Esophagus muscularis mucosa (tissue), 4 donors: ENCODE measurements around the gene GABPB2. TPM values are rescaled to one million over a fixed set of nuclear protein-coding genes. Genes with fewer than 3 reads are reported as not detected.

ENCODE experiments used
- DNase-seq: peaks from one replicate; pipeline ENCODE4 v3.0.0-alpha.2; 2017; ENCODE audit errors: extremely low spot score
- H3K27ac ChIP-seq, 4 donors: fragments of 200-600 bp; sonication (generic); replicated peaks in 1 of 4; 1 replicate in 3 of 4; 2 replicates in 1 of 4; pipeline ENCODE4 v1.5.1; 2016 to 2019; ENCODE audit warnings: mild to moderate bottlenecking in 1 of 4
- H3K27me3 ChIP-seq, 4 donors: fragments of 200-600 bp; sonication (generic); one replicate each; pipeline versions ENCODE4 v1.5.1 to v1.6.0; 2016 to 2019
- H3K36me3 ChIP-seq, 4 donors: fragments of 200-600 bp; sonication (generic); one replicate each; pipeline ENCODE4 v1.5.1; 2016 to 2019
- H3K4me1 ChIP-seq, 4 donors: fragments of 200-600 bp; sonication (generic); one replicate each; pipeline ENCODE4 v1.5.1; 2016 to 2019
- H3K4me3 ChIP-seq, 4 donors: fragments of 200-600 bp; sonication (generic); 1 replicate in 2 of 4; 2 replicates in 2 of 4; pipeline ENCODE4 v1.5.1; 2016 to 2019; ENCODE audit warnings: mild to moderate bottlenecking in 4 of 4, moderate library complexity in 1 of 4
- H3K9me3 ChIP-seq, 4 donors: fragments of 200-600 bp; sonication (generic); 1 replicate in 3 of 4; 2 replicates in 1 of 4; pipeline ENCODE4 v1.5.1; 2016 to 2019
- CTCF ChIP-seq, 3 experiments: fragments of 200-600 bp in 2 of 3; fragments of 450-650 bp in 1 of 3; sonication (generic) in 2 of 3; IDR thresholded peaks; one replicate each; pipeline ENCODE4 v1.5.1; 2017 to 2019; ENCODE audit warnings: antibody characterized with exemption in 3 of 3, mild to moderate bottlenecking in 2 of 3, moderate library complexity in 1 of 3
- EP300 ChIP-seq: sonication (generic); formaldehyde crosslinking; IDR thresholded peaks from one replicate; pipeline ENCODE4 v1.6.1; 2017; ENCODE audit warnings: antibody characterized with exemption
- POLR2A ChIP-seq: fragments of 450-650 bp; IDR thresholded peaks from one replicate; pipeline ENCODE4 v1.6.1; 2017; ENCODE audit warnings: antibody characterized with exemption, moderate library complexity, mild to moderate bottlenecking, low read depth
- POLR2AphosphoS5 ChIP-seq, 2 donors: sonication (generic); formaldehyde crosslinking; IDR thresholded peaks; one replicate each; pipeline ENCODE4 v1.6.1; 2017; ENCODE audit warnings: antibody characterized with exemption in 2 of 2
- WGBS: methylation state at CpG from one replicate; pipeline ENCODE4 v1.1.5; 2018; 5-methylcytosine and 5-hydroxymethylcytosine counted together
- intact Hi-C: fragments of 100-400 bp; cut with DNase I; formaldehyde crosslinking; loops from one replicate; pipeline ENCODE4 v1.15.1; 2023
- total RNA-seq, 4 donors: library from RNA; depleted of rRNA; stranded (reverse); fragments of >200 nt; gene quantifications; one replicate each; pipeline versions ENCODE4 v1.1.0 to v1.2.1, GENCODE V29; 2016

GABPB2 gene
- total RNA-seq, 4 donors from 2014 or later, result 16.1 to 25.7 (median 20.9) TPM

- intact Hi-C loops, result no loop called here
- DNase-seq, result no peak
- Histone ChIP-seq H3K4me3 (no peak overlapping the region), H3K27me3 (no peaks in the 10 kb centered on the region), H3K4me1 (peaks cover 21 to 34% (median 32%) of the 10 kb centered on the region in 4 donors), H3K36me3 (peaks cover 0 to 6% (median 0%) of the 10 kb centered on the region in 4 donors), H3K9me3 (no peaks in the 10 kb centered on the region), H3K27ac (no peak overlapping the region)
- WGBS, result 73% methylated on average over 2 of the region's 2 CpGs
- TF ChIP-seq EP300, result no peak
- no peak for TF ChIP-seq CTCF (IDR thresholded peaks at IDR 0.05)
- no peak for TF ChIP-seq POLR2A
- TF ChIP-seq POLR2AphosphoS5 (IDR thresholded peaks at IDR 0.05), result no peak
These were observed 8.9 kb upstream of the GABPB2 start for GRCh38 chr1:151061704-151062103.

GRCh38 chr1:151062741-151063371, 7.7 kb upstream of the GABPB2 start:
- intact Hi-C loops, result no loop called here
- Histone ChIP-seq H3K9me3 (no peaks in the 10 kb centered on the region), H3K27ac (no peak overlapping the region), H3K4me3 (no peak overlapping the region), H3K36me3 (no peaks in the 10 kb centered on the region), H3K27me3 (no peaks in the 10 kb centered on the region), H3K4me1 (peaks cover 10 to 22% (median 20%) of the 10 kb centered on the region in 4 donors)
- DNase-seq, result no peak
- TF ChIP-seq EP300, result no peak
- no peak for TF ChIP-seq CTCF (IDR thresholded peaks at IDR 0.05)
- no peak for TF ChIP-seq POLR2AphosphoS5 (IDR thresholded peaks at IDR 0.05)
- TF ChIP-seq POLR2A, result no peak
- WGBS, result 55% methylated on average over 3 of the region's 3 CpGs

GRCh38 chr1:151065089-151065645, 5.4 kb upstream of the GABPB2 start:
- no peaks in the 10 kb centered on the region for H3K36me3 ChIP-seq
- no peak overlapping the region for H3K27ac ChIP-seq
- no peaks in the 10 kb centered on the region for H3K27me3 ChIP-seq
- TF ChIP-seq CTCF (IDR thresholded peaks at IDR 0.05) (no peak), POLR2A (no peak), EP300 (no peak), POLR2AphosphoS5 (IDR thresholded peaks at IDR 0.05) (no peak)
- peaks cover 7 to 20% (median 15%) of the 10 kb centered on the region in 4 donors for H3K4me1 ChIP-seq
- intact Hi-C loops, result no loop called here
- no peak overlapping the region for H3K4me3 ChIP-seq
- no peak for DNase-seq
- H3K9me3 ChIP-seq, result no peaks in the 10 kb centered on the region

GRCh38 chr1:151067185-151067584, 3.4 kb upstream of the GABPB2 start:
- 83% methylated on average over 4 of the region's 4 CpGs for WGBS
- H3K4me1 ChIP-seq, result peaks cover 18% of the 10 kb centered on the region in 4 donors
- no peak overlapping the region for H3K27ac ChIP-seq
- TF ChIP-seq EP300 (no peak), CTCF (IDR thresholded peaks at IDR 0.05) (no peak), POLR2A (no peak), POLR2AphosphoS5 (IDR thresholded peaks at IDR 0.05) (no peak)
- H3K4me3 ChIP-seq, result no peak overlapping the region
- H3K27me3 ChIP-seq, result no peaks in the 10 kb centered on the region
- intact Hi-C loops, result no loop called here
- DNase-seq, result no peak
- no peaks in the 10 kb centered on the region for H3K9me3 ChIP-seq
- H3K36me3 ChIP-seq, result no peaks in the 10 kb centered on the region
